WERI-Rb-1 (cell line): Measurements from ENCODE around the gene KXD1.

Source experiments
- DNase-seq: peaks from one replicate; pipeline ENCODE4 v3.0.0-alpha.2; 2020
- H3K27ac ChIP-seq: fragments of 250-450 bp; sonication (Bioruptor Pico); 2 replicates; pipeline ENCODE4 v1.5.1; 2020; ENCODE audit warnings: mild to moderate bottlenecking, moderate library complexity
- H3K27me3 ChIP-seq: fragments of 250-450 bp; sonication (Bioruptor Pico); 2 replicates; pipeline ENCODE4 v1.5.1; 2021; ENCODE audit warnings: mild to moderate bottlenecking, low read depth, moderate library complexity; ENCODE audit not compliant: insufficient read depth, severe bottlenecking
- H3K36me3 ChIP-seq: fragments of 250-450 bp; sonication (Bioruptor Pico); 2 replicates; pipeline ENCODE4 v1.5.1; 2020; ENCODE audit warnings: mild to moderate bottlenecking, moderate library complexity
- H3K4me3 ChIP-seq: 2 replicates; pipeline ENCODE4 v1.5.1; 2011; ENCODE audit warnings: low read depth, mild to moderate bottlenecking, control low read depth, low read length
- H3K9me3 ChIP-seq: fragments of 250-450 bp; sonication (Bioruptor Pico); 2 replicates; pipeline ENCODE4 v1.5.1; 2021; ENCODE audit warnings: mild to moderate bottlenecking, moderate library complexity; ENCODE audit not compliant: severe bottlenecking
- CTCF ChIP-seq: IDR thresholded peaks from 2 replicates; pipeline ENCODE4 v1.5.1; 2011; ENCODE audit warnings: low read depth, mild to moderate bottlenecking, control low read depth, inconsistent platforms, low read length

The KXD1 gene

GRCh38 chr19:18515959-18516358 is 41.7 kb upstream of the KXD1 start:
- Histone ChIP-seq H3K9me3 (no peaks in the 10 kb centered on the region), H3K4me3 (no peak overlapping the region), H3K27me3 (no peaks in the 10 kb centered on the region), H3K36me3 (no peaks in the 10 kb centered on the region), H3K27ac (no peak overlapping the region)
- DNase-seq: no peak
- no peak for TF ChIP-seq CTCF

GRCh38 chr19:18517606-18518005 is 40.1 kb upstream of the KXD1 start:
- Histone ChIP-seq H3K27ac (no peak overlapping the region), H3K27me3 (no peaks in the 10 kb centered on the region), H3K9me3 (no peaks in the 10 kb centered on the region), H3K4me3 (no peak overlapping the region), H3K36me3 (no peaks in the 10 kb centered on the region)
- TF ChIP-seq CTCF: no peak
- no peak for DNase-seq

- Histone ChIP-seq H3K9me3 (no peaks in the 10 kb centered on the region), H3K27ac (no peak overlapping the region), H3K27me3 (no peaks in the 10 kb centered on the region), H3K4me3 (no peak overlapping the region), H3K36me3 (no peaks in the 10 kb centered on the region)
- no peak for TF ChIP-seq CTCF
- no peak for DNase-seq
Measured at GRCh38 chr19:18518639-18519038, 39.0 kb upstream of the KXD1 start.

- Histone ChIP-seq H3K4me3 (peak overlapping the region; percentile 84), H3K27me3 (no peaks in the 10 kb centered on the region), H3K9me3 (no peaks in the 10 kb centered on the region), H3K27ac (no peak overlapping the region; the same call in 1 of the 2 replicates), H3K36me3 (no peaks in the 10 kb centered on the region)
- DNase-seq: peak; percentile 71
- peak; percentile 84 for TF ChIP-seq CTCF
Measured at GRCh38 chr19:18519962-18520847, 37.5 kb upstream of the KXD1 start.

GRCh38 chr19:18520848-18521691 is 36.6 kb upstream of the KXD1 start:
- Histone ChIP-seq H3K4me3 (peak overlapping the region; percentile 84), H3K9me3 (no peaks in the 10 kb centered on the region), H3K36me3 (no peaks in the 10 kb centered on the region), H3K27ac (peak overlapping the region; percentile 74), H3K27me3 (no peaks in the 10 kb centered on the region)
- DNase-seq: peak; percentile 41
- no peak for TF ChIP-seq CTCF
